ENCODE results near the gene RAB11FIP2. TPM values are rescaled to one million over a fixed set of nuclear protein-coding genes. Genes with fewer than 3 reads are reported as not detected.

The RAB11FIP2 gene
- total RNA-seq, 1 experiment from 2014 or later: 18.5 TPM

DNA sequence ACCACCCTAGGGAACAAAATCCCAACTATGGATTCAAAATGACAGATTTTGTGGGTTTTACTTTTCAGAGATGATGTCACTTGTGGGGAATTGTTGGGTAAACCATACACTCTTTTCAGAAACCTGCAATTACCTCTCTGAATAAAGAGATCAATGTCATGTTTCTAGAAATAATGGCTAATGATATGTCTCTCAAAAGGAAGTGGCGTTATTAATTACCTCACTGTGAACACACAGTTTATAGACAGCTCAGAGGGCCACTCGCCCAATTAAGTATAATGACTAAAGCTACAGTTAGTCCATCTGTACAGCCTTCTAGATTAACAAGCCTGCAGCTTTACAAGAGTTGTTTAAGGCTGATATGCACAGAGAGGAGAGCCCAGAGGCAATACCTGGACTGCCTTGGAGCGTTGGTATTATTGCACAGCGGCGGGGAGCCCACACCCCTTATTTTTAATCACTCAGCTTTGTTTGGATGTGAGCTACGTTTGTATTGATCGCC, 79.5 kb downstream of the RAB11FIP2 start:
- intact Hi-C loops (cut with micrococcal nuclease; ENCODE audit: unreplicated experiment): no loop called here
- H3K36me3 ChIP-seq (ENCODE audit: insufficient read depth, low read length, poor library complexity, severe bottlenecking): no peaks in the 10 kb centered on the region
- BruUV-seq (replicated peaks): no TSS peak
- H3K27me3 ChIP-seq (replicated peaks; ENCODE audit: insufficient read depth, low read depth, low read length, poor library complexity): peaks cover 37% of the 10 kb centered on the region
- H3K4me1 ChIP-seq (ENCODE audit: insufficient read depth, low read length, poor library complexity, severe bottlenecking): no peaks in the 10 kb centered on the region
- ChIA-PET POLR2A (ENCODE audit: low non-redundant PET) (no interaction called here), CTCF (no interaction called here)
- no peak overlapping the region for H3K4me3 ChIP-seq (ENCODE audit: low read depth, low read length, poor library complexity, severe bottlenecking)
- no peak overlapping the region for H3K27ac ChIP-seq (ENCODE audit: low read depth, low read length, poor library complexity, severe bottlenecking)
- DNase-seq (ENCODE audit: low spot score): no peak
- TF ChIP-seq EZH2 (IDR thresholded peaks at IDR 0.05; ENCODE audit: borderline replicate concordance, low read depth, low read length, poor library complexity, severe bottlenecking): no peak
- TF ChIP-seq CTCF (conservative IDR thresholded peaks at IDR 0.05; ENCODE audit: low read depth, low read length): no peak
- no peaks in the 10 kb centered on the region for H3K9me3 ChIP-seq (ENCODE audit: low read depth, low read length, poor library complexity, severe bottlenecking)

GRCh38 chr10:117965984-117966383, 80.8 kb downstream of the RAB11FIP2 start:
- H3K27me3 ChIP-seq (replicated peaks; ENCODE audit: insufficient read depth, low read depth, low read length, poor library complexity): peaks cover 49% of the 10 kb centered on the region
- H3K4me3 ChIP-seq (ENCODE audit: low read depth, low read length, poor library complexity, severe bottlenecking): no peak overlapping the region
- TF ChIP-seq EZH2 (IDR thresholded peaks at IDR 0.05; ENCODE audit: borderline replicate concordance, low read depth, low read length, poor library complexity, severe bottlenecking): no peak
- no peak for TF ChIP-seq CTCF (conservative IDR thresholded peaks at IDR 0.05; ENCODE audit: low read depth, low read length)
- no peak for DNase-seq (ENCODE audit: low spot score)
- H3K27ac ChIP-seq (ENCODE audit: low read depth, low read length, poor library complexity, severe bottlenecking): no peak overlapping the region
- CTCF ChIA-PET: no interaction called here
- no peaks in the 10 kb centered on the region for H3K4me1 ChIP-seq (ENCODE audit: insufficient read depth, low read length, poor library complexity, severe bottlenecking)
- no TSS peak for BruUV-seq (replicated peaks)
- intact Hi-C loops (cut with micrococcal nuclease; ENCODE audit: unreplicated experiment): no loop called here
- H3K9me3 ChIP-seq (ENCODE audit: low read depth, low read length, poor library complexity, severe bottlenecking): no peaks in the 10 kb centered on the region
- POLR2A ChIA-PET (ENCODE audit: low non-redundant PET): no interaction called here
- H3K36me3 ChIP-seq (ENCODE audit: insufficient read depth, low read length, poor library complexity, severe bottlenecking): no peaks in the 10 kb centered on the region

DNA sequence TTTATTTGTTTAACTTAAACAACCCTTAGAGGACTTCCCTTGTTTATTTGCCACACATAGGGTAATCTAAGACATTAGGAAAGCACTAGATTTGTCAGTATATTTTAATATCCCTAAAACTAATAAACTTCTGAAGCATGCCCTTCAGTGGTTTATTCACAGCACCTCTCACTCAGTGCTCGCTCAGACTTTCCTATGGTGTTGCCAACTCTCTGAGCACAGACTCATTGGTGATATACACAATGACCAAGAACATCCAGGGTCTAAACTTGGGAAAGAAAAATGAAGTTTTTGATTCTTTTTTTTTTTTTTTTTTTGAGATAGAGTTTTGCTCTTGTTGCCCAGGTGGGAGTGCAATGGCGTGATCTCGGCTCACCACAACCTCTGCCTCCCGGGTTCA, 82.2 kb downstream of the RAB11FIP2 start:
- Histone ChIP-seq H3K4me1 (ENCODE audit: insufficient read depth, low read length, poor library complexity, severe bottlenecking) (no peaks in the 10 kb centered on the region), H3K36me3 (ENCODE audit: insufficient read depth, low read length, poor library complexity, severe bottlenecking) (no peaks in the 10 kb centered on the region), H3K9me3 (ENCODE audit: low read depth, low read length, poor library complexity, severe bottlenecking) (no peaks in the 10 kb centered on the region), H3K27me3 (replicated peaks; ENCODE audit: insufficient read depth, low read depth, low read length, poor library complexity) (peaks cover 63% of the 10 kb centered on the region), H3K4me3 (ENCODE audit: low read depth, low read length, poor library complexity, severe bottlenecking) (no peak overlapping the region), H3K27ac (ENCODE audit: low read depth, low read length, poor library complexity, severe bottlenecking) (no peak overlapping the region)
- TF ChIP-seq EZH2 (IDR thresholded peaks at IDR 0.05; ENCODE audit: borderline replicate concordance, low read depth, low read length, poor library complexity, severe bottlenecking) (no peak), CTCF (conservative IDR thresholded peaks at IDR 0.05; ENCODE audit: low read depth, low read length) (no peak)
- ChIA-PET POLR2A (ENCODE audit: low non-redundant PET) (interaction anchor here (0.7 kb wide), 1 partner anchor 1128 kb away, joined by 18 read pairs; no protein-coding TSS in a partner anchor), CTCF (no interaction called here)
- intact Hi-C loops (cut with micrococcal nuclease; ENCODE audit: unreplicated experiment): no loop called here
- no peak for DNase-seq (ENCODE audit: low spot score)
- BruUV-seq (replicated peaks): no TSS peak

Data from A673 (cell line).